IMR-90 (cell line): ENCODE measurements around the gene ZNF747. TPM values are rescaled to one million over a fixed set of nuclear protein-coding genes. Genes with fewer than 3 reads are reported as not detected.

Experiments used
- ATAC-seq: fragments of 200-7000 bp; cut with Tn5 transposase; 2 replicates; pipeline ENCODE4 v1.9.1; 2020; ENCODE audit warnings: low read depth, mild to moderate bottlenecking, moderate library complexity
- BruUV-seq: library from RNA; stranded (reverse); fragments of 400-500 nt; replicated peaks from 2 replicates; lab custom pipeline; 2021; lab: Mats Ljungman, UMichigan
- CTCF ChIA-PET: fragments of 300-600 bp; formaldehyde crosslinking; extraction: SDS; loops from one replicate; lab custom pipeline; 2021; ENCODE audit warnings: antibody characterized with exemption; lab: Yijun Ruan, JAX
- POLR2A ChIA-PET: fragments of 300-600 bp; sonication (Branson Sonifier 250); formaldehyde crosslinking; loops from one replicate; lab custom pipeline; 2022; ENCODE audit warnings: antibody characterized with exemption; ENCODE audit not compliant: unreplicated experiment; lab: Charles Lee
- DNase-seq: peaks from one replicate; pipeline ENCODE4 v3.0.0; 2013
- H2AFZ ChIP-seq: replicated peaks from 2 replicates; pipeline ENCODE3; 2013; ENCODE audit warnings: low read length, mild to moderate bottlenecking; ENCODE audit not compliant: poor library complexity
- H2AK5ac ChIP-seq: 2 replicates; pipeline ENCODE4 v1.6.1; 2013; ENCODE audit warnings: low read depth, low read length, inconsistent platforms
- H2AK9ac ChIP-seq: replicated peaks from 2 replicates; pipeline ENCODE3; 2013; ENCODE audit warnings: mild to moderate bottlenecking, low read depth, low read length, moderate library complexity; ENCODE audit not compliant: poor library complexity
- H2BK120ac ChIP-seq: 2 replicates; pipeline ENCODE4 v1.6.1; 2013; ENCODE audit warnings: low read depth, low read length, inconsistent platforms
- H2BK15ac ChIP-seq: 3 replicates; pipeline ENCODE4 v1.6.1; 2013; ENCODE audit warnings: low read depth, low read length, inconsistent platforms
- H2BK20ac ChIP-seq: 2 replicates; pipeline ENCODE4 v1.6.1; 2013; ENCODE audit warnings: low read depth, mild to moderate bottlenecking, inconsistent platforms, low read length, moderate library complexity
- H2BK5ac ChIP-seq: 2 replicates; pipeline ENCODE4 v1.6.1; 2013; ENCODE audit warnings: mild to moderate bottlenecking, low read depth, low read length, inconsistent platforms; ENCODE audit not compliant: poor library complexity, severe bottlenecking
- H3K14ac ChIP-seq: replicated peaks from 2 replicates; pipeline ENCODE4 v1.6.1; 2013; ENCODE audit warnings: low read depth, low read length, inconsistent platforms
- H3K18ac ChIP-seq: 2 replicates; pipeline ENCODE4 v1.6.1; 2013; ENCODE audit warnings: low read depth, low read length, control low read depth
- H3K23ac ChIP-seq: 2 replicates; pipeline ENCODE4 v1.6.1; 2013; ENCODE audit warnings: low read depth, low read length, inconsistent platforms
- H3K27ac ChIP-seq: 2 replicates; pipeline ENCODE4 v1.5.1; 2013; ENCODE audit warnings: mild to moderate bottlenecking, control low read depth, low read length; ENCODE audit not compliant: insufficient read depth
- H3K27me3 ChIP-seq: 2 replicates; pipeline ENCODE4 v1.6.1; 2013; ENCODE audit warnings: low read length; ENCODE audit not compliant: control insufficient read depth, insufficient read depth
- H3K36me3 ChIP-seq: 2 replicates; pipeline ENCODE4 v1.6.1; 2013; ENCODE audit warnings: low read length, mixed read lengths; ENCODE audit not compliant: control insufficient read depth, insufficient read depth
- H3K4ac ChIP-seq: 2 replicates; pipeline ENCODE4 v1.6.1; 2013; ENCODE audit warnings: low read depth, low read length, inconsistent platforms
- H3K4me1 ChIP-seq: 2 replicates; pipeline ENCODE4 v1.6.1; 2013; ENCODE audit warnings: low read length, mixed read lengths; ENCODE audit not compliant: control insufficient read depth, insufficient read depth
- H3K4me2 ChIP-seq: 2 replicates; pipeline ENCODE4 v1.6.1; 2013; ENCODE audit warnings: low read depth, mild to moderate bottlenecking, control low read depth, low read length, moderate library complexity
- H3K4me3 ChIP-seq: 2 replicates; pipeline ENCODE4 v1.5.1; 2013; ENCODE audit warnings: low read depth, mild to moderate bottlenecking, control low read depth, low read length, moderate library complexity; ENCODE audit not compliant: insufficient read depth
- H3K56ac ChIP-seq: 2 replicates; pipeline ENCODE4 v1.6.1; 2013; ENCODE audit warnings: low read length, inconsistent platforms; ENCODE audit not compliant: insufficient read depth; ENCODE audit errors: extremely low read depth
- H3K79me1 ChIP-seq, 2 experiments: 2 replicates each; pipeline ENCODE4 v1.6.1; 2013; ENCODE audit warnings: low read length in 2 of 2, inconsistent platforms in 1 of 2, low read depth in 1 of 2
- H3K9ac ChIP-seq: 2 replicates; pipeline ENCODE4 v1.6.1; 2013; ENCODE audit warnings: low read depth, low read length, control low read depth
- H3K9me1 ChIP-seq: 2 replicates; pipeline ENCODE4 v1.6.1; 2013; ENCODE audit warnings: low read length, inconsistent platforms; ENCODE audit not compliant: insufficient read depth
- H3K9me3 ChIP-seq: 2 replicates; pipeline ENCODE4 v1.6.1; 2013; ENCODE audit warnings: low read length; ENCODE audit not compliant: control insufficient read depth, insufficient read depth
- H4K20me1 ChIP-seq: 2 replicates; pipeline ENCODE4 v1.6.1; 2013; ENCODE audit warnings: low read length, inconsistent platforms; ENCODE audit not compliant: insufficient read depth
- H4K5ac ChIP-seq: 2 replicates; pipeline ENCODE4 v1.6.1; 2013; ENCODE audit warnings: mild to moderate bottlenecking, low read depth, low read length, control low read depth
- H4K8ac ChIP-seq, 2 experiments: 2 replicates each; pipeline ENCODE4 v1.6.1; 2013; ENCODE audit warnings: low read depth in 2 of 2, low read length in 2 of 2, control low read depth in 1 of 2, inconsistent platforms in 1 of 2
- H4K91ac ChIP-seq: 2 replicates; pipeline ENCODE4 v1.6.1; 2013; ENCODE audit warnings: low read depth, low read length, inconsistent platforms; ENCODE audit not compliant: insufficient read depth
- BHLHE40 ChIP-seq: fragments of 150-350 bp; IDR thresholded peaks from 2 replicates; pipeline ENCODE4 v1.6.1; 2016; ENCODE audit warnings: mild to moderate bottlenecking, low read depth, low read length
- CEBPB ChIP-seq: IDR thresholded peaks from 2 replicates; pipeline ENCODE4 v1.6.1; 2012; ENCODE audit warnings: low read depth, low read length, improper control_type of control experiment
- RFX5 ChIP-seq: IDR thresholded peaks from 2 replicates; pipeline ENCODE4 v1.8.0; 2012; ENCODE audit warnings: low read depth, mild to moderate bottlenecking, low read length, moderate library complexity
- WGBS, 2 experiments: methylation state at CpG; one replicate each; pipeline versions ENCODE4 v1.1.5 to v1.1.7; 2013; ENCODE audit warnings: missing lambda C conversion rate in 2 of 2; ENCODE audit not compliant: insufficient read length in 1 of 2; ENCODE audit errors: extremely low coverage in 2 of 2; 5-methylcytosine and 5-hydroxymethylcytosine counted together
- dilution Hi-C: fragments of 300-500 bp; cut with HindIII; formaldehyde crosslinking; loops from one replicate; pipeline ENCODE4 v1.14.3; 2018; ENCODE audit warnings: low sequenced_read_pairs; ENCODE audit not compliant: unreplicated experiment
- in situ Hi-C: fragments of 300-500 bp; cut with MboI; formaldehyde crosslinking; loops from 3 replicates; pipeline ENCODE4 v1.14.3; 2019; ENCODE audit warnings: low sequenced_read_pairs, inconsistent platforms, mixed read lengths
- intact Hi-C: fragments of 100-400 bp; cut with micrococcal nuclease; formaldehyde crosslinking; loops from 2 replicates; pipeline ENCODE4 v1.10.0; 2022
- polyA plus RNA-seq, 3 experiments: library from polyadenylated mRNA; depleted of rRNA; stranded (reverse); fragments of >200 nt; gene quantifications; 2 replicates each; pipeline ENCODE4 v1.2.3, GENCODE V29; 2012; ENCODE audit warnings: low replicate concordance in 1 of 3
- total RNA-seq: library from RNA; depleted of rRNA; stranded (reverse); fragments of >200 nt; gene quantifications from 2 replicates; pipeline ENCODE4 v1.2.3, GENCODE V29; 2012
- TF ChIP-seq, protein P1 (sequence below): fragments of 150-350 bp; IDR thresholded peaks from 2 replicates; pipeline ENCODE4 v1.6.1; 2017; ENCODE audit warnings: mild to moderate bottlenecking, antibody characterized with exemption, low read length, low read depth

Gene ZNF747
- total and polyA plus RNA-seq, 2 of the 4 experiments (the other 2 are of a cell fraction) = 2.0 to 2.9 TPM

DNA sequence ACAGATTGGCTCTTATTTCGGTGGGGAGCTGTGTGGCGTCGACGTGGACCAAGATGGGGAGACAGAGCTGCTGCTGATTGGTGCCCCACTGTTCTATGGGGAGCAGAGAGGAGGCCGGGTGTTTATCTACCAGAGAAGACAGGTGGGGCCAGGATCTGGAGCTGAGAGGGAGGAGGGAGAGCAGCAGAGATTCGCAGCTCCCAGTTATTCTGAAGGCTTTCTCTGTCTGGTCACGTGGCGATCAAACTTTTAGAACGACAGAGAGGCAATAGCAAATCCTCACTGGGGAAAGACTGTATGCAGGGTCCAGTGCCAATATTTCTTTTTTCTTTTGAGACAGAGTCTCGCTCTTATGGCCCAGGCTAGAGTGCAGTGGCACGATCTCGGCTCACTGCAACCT lies 39.9 kb downstream of the ZNF747 start:
- ATAC-seq = no peak
- H3K4me1 ChIP-seq = peaks cover 3% of the 10 kb centered on the region; the same call in 1 of the 2 replicates
- no peak overlapping the region for H2BK120ac ChIP-seq
- no peak overlapping the region for H4K8ac ChIP-seq
- no peak for DNase-seq
- H3K27me3 ChIP-seq = peaks cover 9% of the 10 kb centered on the region
- 55% methylated on average over 5 of the region's 12 CpGs; no CpG with 5 or more reads in 1 of the 2 experiments for WGBS, 2 experiments
- dilution Hi-C loops (no loop called here), in situ Hi-C loops (no loop called here), intact Hi-C loops (no loop called here)
- ChIA-PET CTCF (no interaction called here), POLR2A (no interaction called here)
- no TSS peak for BruUV-seq
- no peak overlapping the region for H3K56ac ChIP-seq
- H3K18ac ChIP-seq = no peak overlapping the region
- H4K20me1 ChIP-seq = no peaks in the 10 kb centered on the region
- H4K91ac ChIP-seq = no peak overlapping the region
- peaks cover 3% of the 10 kb centered on the region; the same call in 1 of the 2 replicates for H3K9me1 ChIP-seq
- no peaks in the 10 kb centered on the region for H3K79me1 ChIP-seq
- no peak overlapping the region for H2AK9ac ChIP-seq
- H3K4ac ChIP-seq = no peak overlapping the region
- TF ChIP-seq BHLHE40 (no peak), RFX5 (no peak), CEBPB (no peak)
- TF ChIP-seq, protein P1, sequence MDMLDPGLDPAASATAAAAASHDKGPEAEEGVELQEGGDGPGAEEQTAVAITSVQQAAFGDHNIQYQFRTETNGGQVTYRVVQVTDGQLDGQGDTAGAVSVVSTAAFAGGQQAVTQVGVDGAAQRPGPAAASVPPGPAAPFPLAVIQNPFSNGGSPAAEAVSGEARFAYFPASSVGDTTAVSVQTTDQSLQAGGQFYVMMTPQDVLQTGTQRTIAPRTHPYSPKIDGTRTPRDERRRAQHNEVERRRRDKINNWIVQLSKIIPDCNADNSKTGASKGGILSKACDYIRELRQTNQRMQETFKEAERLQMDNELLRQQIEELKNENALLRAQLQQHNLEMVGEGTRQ = no peak
- H3K14ac ChIP-seq = no peak overlapping the region
- H3K27ac ChIP-seq = no peak overlapping the region
- H2BK20ac ChIP-seq = no peak overlapping the region
- H3K9me3 ChIP-seq = no peaks in the 10 kb centered on the region
- H3K36me3 ChIP-seq = no peaks in the 10 kb centered on the region
- no peak overlapping the region for H3K4me2 ChIP-seq
- H4K5ac ChIP-seq = no peak overlapping the region
- no peak overlapping the region for H3K9ac ChIP-seq
- H3K23ac ChIP-seq = no peak overlapping the region
- no peak overlapping the region for H2AK5ac ChIP-seq
- no peak overlapping the region for H2BK15ac ChIP-seq
- no peak overlapping the region for H2BK5ac ChIP-seq
- H3K4me3 ChIP-seq = no peak overlapping the region
- no peak overlapping the region for H2AFZ ChIP-seq
